HG02981 (cell line): ENCODE measurements around the gene LYRM4.

Source experiments
- ATAC-seq: cut with Tn5 transposase; IDR thresholded peaks from one replicate; pipeline ENCODE4 v1.9.1; 2021; ENCODE audit warnings: mild to moderate bottlenecking, moderate library complexity; ENCODE audit not compliant: unreplicated experiment

The LYRM4 gene

GRCh38 chr6:5206920-5207561 is 53.7 kb downstream of the LYRM4 start:
- ATAC-seq: no peak

- no peak for ATAC-seq
Measured at GRCh38 chr6:5205877-5206850, 54.6 kb downstream of the LYRM4 start.

DNA sequence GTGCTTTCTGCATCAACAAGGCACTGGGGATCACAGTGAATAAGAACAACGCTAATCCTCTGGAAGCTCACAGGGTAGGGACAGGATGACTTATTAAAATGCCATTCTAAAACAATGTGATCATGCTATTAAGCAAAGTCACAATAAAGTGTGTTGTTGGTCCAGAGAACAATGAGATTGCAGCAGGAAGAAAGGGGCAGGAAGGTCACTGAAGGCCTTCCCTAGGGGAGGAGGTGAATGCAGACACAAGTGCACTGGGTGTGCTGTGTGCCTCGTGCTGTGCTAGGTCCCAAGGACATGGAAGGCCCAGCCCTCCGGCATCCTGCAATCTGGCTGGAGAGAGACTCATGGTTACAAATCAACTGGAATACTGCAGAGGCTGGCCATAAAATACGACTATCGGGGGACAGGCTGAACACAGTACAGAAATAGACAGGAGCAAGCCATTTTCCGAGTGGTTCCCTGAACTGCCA is 55.7 kb downstream of the LYRM4 start:
- ATAC-seq: no peak

DNA sequence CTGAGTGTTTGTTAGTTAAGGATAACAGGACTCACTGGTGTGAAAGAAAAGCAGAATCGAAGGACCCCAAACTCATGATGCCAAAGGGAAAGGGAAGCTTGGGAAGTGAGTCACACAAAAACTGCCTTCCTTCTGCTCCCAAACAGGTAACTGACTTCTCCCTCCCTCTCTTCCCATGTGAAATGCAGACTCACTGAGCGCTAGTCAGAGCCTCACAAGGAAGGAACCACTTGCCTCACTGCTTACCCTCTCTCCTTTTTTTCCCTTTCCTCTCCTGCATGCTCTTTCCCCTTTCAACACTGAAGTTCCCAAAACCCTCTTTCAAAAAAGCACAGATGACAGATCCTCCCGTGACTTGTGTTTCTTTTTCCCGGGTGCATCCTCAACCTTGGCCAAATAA is 56.4 kb downstream of the LYRM4 start:
- no peak for ATAC-seq

DNA sequence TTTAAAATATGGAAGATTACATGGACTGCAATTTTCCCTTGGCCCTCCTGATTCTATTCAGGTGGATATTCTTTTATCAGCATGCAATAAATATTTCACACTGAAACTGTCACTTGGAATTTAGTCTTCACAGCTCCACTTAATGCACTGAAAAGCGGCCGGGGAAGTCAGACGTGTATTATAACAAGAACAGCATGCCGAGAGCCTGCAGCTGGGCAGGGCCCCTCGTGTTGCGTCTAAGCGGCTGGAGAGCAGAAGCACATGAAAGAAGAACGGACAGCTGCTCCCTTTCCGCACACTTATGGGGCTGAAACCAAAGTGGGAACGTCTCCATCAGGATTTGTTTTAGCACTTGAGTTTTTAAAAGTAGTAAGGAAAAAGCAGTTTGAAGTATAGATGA is 57.2 kb downstream of the LYRM4 start:
- ATAC-seq: no peak

DNA sequence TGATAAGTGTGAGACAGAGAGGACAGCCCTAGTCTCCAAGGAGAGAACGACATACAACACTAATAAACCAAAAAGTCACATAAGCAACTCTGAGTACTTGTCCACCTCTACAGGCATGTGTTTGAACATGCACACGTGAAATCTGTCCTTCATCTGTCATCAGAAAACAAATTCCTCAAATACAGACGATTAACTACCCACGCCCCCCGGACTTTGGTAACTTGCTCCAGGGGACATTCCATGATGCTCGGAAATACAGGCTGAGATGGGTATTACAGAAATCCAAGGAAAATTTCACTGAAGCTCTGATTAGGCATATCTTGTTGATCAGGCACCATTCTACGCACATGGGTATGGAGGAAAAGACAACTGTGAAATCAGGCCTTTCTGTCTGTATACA is 57.8 kb downstream of the LYRM4 start:
- no peak for ATAC-seq

GRCh38 chr6:5202206-5202605 is 58.5 kb downstream of the LYRM4 start:
- no peak for ATAC-seq

DNA sequence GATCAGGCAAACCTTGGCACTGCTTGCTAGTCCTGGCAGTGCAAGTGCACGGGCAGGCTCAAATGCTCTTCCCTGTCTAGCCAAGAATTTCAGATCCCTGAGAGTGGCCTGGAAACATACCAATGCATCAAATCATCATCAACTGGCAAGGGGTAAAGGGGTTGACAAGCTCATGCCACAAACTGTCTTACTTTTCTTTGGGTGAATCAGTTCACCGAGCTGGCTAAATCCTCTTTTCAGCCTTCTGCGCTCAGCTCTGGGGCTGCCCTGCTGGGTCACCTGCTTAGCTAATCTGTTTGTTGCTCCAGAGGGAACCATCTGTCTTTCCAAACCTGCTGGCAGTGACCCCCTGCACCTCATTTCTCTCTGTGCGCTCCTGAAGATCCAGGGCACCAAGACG is 59.5 kb downstream of the LYRM4 start:
- no peak for ATAC-seq

- ATAC-seq: no peak
Measured at GRCh38 chr6:5199702-5200101, 61.0 kb downstream of the LYRM4 start.

DNA sequence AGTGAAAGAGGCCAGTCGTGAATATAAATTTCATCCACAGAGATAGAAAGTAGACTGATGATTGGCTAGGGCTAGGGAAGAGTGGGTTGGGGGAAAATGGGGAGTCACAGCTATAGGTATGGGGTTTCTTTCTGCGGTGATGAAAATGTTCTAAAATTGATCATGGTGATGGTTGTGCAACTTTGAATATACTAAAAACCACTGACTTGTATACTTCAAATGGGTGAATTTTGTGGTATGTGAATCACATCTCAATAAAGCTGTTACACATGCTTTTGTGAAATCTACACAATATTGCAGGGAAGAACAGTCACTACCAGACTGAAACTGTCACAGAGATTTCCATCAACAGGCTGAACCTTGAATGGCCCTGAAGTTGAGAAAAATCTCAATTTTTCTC is 61.5 kb downstream of the LYRM4 start:
- no peak for ATAC-seq

DNA sequence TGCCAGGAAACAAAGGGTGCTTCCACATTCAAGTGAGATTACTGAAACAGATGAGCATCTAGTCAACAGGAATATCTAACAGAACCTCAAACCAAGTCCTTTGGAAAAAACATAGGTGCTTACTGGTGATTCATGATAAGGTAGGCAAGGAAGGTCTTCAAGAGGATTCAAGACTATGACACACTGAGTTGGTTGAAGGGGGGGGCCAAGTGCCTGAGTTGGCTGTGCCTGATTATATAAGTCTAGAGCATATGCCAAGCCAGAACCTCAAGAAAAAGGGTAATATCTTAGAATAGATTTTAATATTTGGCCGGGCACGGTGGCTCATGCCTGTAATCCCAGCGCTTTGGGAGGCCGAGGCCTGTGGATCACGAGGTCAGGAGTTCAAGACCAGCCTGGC is 63.7 kb downstream of the LYRM4 start:
- ATAC-seq: no peak

- no peak for ATAC-seq
Measured at GRCh38 chr6:5192135-5192794, 68.5 kb downstream of the LYRM4 start.

GRCh38 chr6:5191722-5192121 is 69.0 kb downstream of the LYRM4 start:
- no peak for ATAC-seq

GRCh38 chr6:5191222-5191621 is 69.5 kb downstream of the LYRM4 start:
- peak; percentile 88 for ATAC-seq

- no peak for ATAC-seq
Measured at GRCh38 chr6:5190507-5190906, 70.2 kb downstream of the LYRM4 start.

DNA sequence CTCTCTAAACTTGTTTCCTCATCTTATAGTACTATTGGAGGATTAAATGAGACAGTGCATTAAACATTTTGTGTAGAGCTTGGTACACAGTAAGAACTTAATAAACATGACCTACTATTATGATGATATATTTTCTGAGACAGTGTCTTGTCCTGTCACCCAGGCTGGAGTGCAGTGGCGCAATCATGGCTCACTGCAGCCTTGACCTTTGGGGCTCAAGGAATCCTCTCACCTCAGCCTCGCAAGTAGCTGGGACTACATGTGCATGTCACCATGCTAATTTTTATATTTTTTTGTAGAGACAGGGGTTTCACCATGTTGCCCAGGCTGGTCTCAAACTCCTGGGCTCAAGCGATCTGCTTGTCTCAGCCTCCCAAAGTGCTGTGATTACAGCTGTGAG is 72.1 kb downstream of the LYRM4 start:
- ATAC-seq: no peak

GRCh38 chr6:5184878-5185277 is 75.9 kb downstream of the LYRM4 start:
- no peak for ATAC-seq

- no peak for ATAC-seq
Measured at GRCh38 chr6:5184218-5184617, 76.5 kb downstream of the LYRM4 start.

DNA sequence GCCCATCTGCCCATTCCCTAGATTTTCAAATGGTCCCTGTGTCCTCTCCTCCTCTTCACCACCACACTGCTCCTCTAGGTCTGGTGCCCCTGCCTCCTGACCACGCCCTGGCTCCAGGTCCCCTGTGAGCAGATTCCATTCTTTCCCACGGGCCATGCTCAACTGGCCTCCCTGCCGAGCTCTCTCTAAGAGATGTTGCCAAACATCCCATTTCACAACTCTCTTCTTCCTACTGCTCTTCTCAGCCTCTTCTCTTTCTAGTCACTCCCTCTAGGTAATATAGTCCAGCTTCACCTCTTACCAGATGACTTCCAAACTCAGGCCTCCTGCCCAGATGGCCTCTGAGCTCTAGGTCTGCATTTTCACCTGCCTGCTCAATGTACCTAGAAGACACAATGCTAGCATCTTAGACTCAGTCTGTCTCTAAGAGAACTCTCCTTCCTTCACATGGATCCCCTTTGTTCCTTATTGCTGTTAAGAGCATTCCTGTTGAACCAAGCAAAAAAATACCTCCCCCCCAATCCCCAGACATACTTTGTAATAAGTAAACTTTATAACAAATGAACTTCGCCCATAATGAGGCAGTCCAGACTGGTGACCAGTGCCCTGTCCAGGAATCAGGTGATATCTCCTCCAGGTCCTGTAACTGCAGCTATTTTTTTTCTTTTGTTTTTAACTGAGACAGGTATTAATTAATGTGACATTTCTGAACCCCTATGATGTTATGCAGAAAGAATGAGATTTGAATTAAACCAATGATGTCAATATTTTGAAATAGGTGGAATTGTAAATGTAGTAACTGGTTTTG is 79.0 kb downstream of the LYRM4 start:
- no peak for ATAC-seq

GRCh38 chr6:5180636-5181035 is 80.1 kb downstream of the LYRM4 start:
- ATAC-seq: no peak

DNA sequence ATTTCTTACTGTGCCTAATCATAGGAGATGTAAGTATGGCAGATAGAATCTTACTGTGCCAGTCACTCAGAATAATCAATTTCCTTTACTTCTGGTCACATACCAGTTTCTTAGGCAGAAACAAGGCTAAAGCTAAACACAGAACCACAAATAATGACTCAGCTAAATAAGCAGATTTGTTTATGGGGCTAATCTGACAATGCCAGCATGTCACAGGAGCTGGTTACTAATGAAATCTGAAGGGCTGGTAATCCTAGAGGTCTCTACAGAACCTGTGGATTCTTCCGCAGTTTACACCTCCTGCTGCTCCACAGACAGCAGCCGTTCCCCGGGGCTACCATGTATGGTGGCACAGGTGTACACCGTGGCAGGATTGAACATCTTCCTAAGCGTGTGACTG is 80.8 kb downstream of the LYRM4 start:
- ATAC-seq: no peak
